NCI-H524 treated with DMSO at 0.1 percent for 48 hours (cell line): Measurements from ENCODE around the gene PTPDC1.
A peak's percentile ranks its signal among the peaks of the same experiment; 100 is the strongest.
"Not testable (repeated sequence)": the region's sequence is repeated elsewhere in the genome, so short reads cannot be mapped to it uniquely, and the experiment has no call there.

Experiments used
- DNase-seq: peaks from one replicate; lab custom pipeline; 2025; lab: John Stamatoyannopoulos, UW

The PTPDC1 gene

GRCh38 chr9:94094219-94095145 is 10.2 kb downstream of the PTPDC1 start:
- not testable (repeated sequence) for DNase-seq

GRCh38 chr9:94096819-94097577 is 12.7 kb downstream of the PTPDC1 start:
- no peak for DNase-seq

- DNase-seq = no peak
Measured at GRCh38 chr9:94097788-94098414, 13.6 kb downstream of the PTPDC1 start.

- DNase-seq = no peak
Measured at GRCh38 chr9:94100152-94100879, 16.1 kb downstream of the PTPDC1 start.

- no peak for DNase-seq
Measured at GRCh38 chr9:94101162-94101853, 17.0 kb downstream of the PTPDC1 start.

- no peak for DNase-seq
Measured at GRCh38 chr9:94108584-94108983, 24.3 kb downstream of the PTPDC1 start.

GRCh38 chr9:94110821-94111252 is 26.6 kb downstream of the PTPDC1 start:
- no peak for DNase-seq

- DNase-seq = no peak
Measured at GRCh38 chr9:94111446-94111845, 27.2 kb downstream of the PTPDC1 start.

- DNase-seq = peak; percentile 2
Measured at GRCh38 chr9:94112716-94113465, 28.6 kb downstream of the PTPDC1 start.

GRCh38 chr9:94120088-94120487 is 35.8 kb downstream of the PTPDC1 start:
- not testable (repeated sequence) for DNase-seq

- DNase-seq = no peak
Measured at GRCh38 chr9:94120854-94121376, 36.7 kb downstream of the PTPDC1 start.

- no peak for DNase-seq
Measured at GRCh38 chr9:94126844-94127243, 42.6 kb downstream of the PTPDC1 start.

GRCh38 chr9:94127806-94128205 is 43.5 kb downstream of the PTPDC1 start:
- no peak for DNase-seq

- DNase-seq = no peak
Measured at GRCh38 chr9:94128580-94128979, 44.3 kb downstream of the PTPDC1 start.

- no peak for DNase-seq
Measured at GRCh38 chr9:94134629-94135028, 50.4 kb downstream of the PTPDC1 start.

GRCh38 chr9:94135222-94135621 is 51.0 kb downstream of the PTPDC1 start:
- DNase-seq = no peak

- peak; percentile 84 for DNase-seq
Measured at GRCh38 chr9:94139672-94140417, 55.6 kb downstream of the PTPDC1 start.

GRCh38 chr9:94140418-94140780 is 56.1 kb downstream of the PTPDC1 start:
- DNase-seq = no peak
